BE2C (cell line): ENCODE measurements around the gene PPP1R18.

ENCODE experiments used
- DNase-seq: peaks from one replicate; pipeline ENCODE4 v3.0.0-alpha.2; 2020
- H3K27me3 ChIP-seq: fragments of 250-450 bp; sonication (Bioruptor Pico); 2 replicates; pipeline ENCODE4 v1.5.1; 2020; ENCODE audit warnings: mild to moderate bottlenecking
- H3K36me3 ChIP-seq: fragments of 250-450 bp; sonication (Bioruptor Pico); 2 replicates; pipeline ENCODE4 v1.5.1; 2020; ENCODE audit warnings: mild to moderate bottlenecking
- H3K4me1 ChIP-seq: fragments of 250-450 bp; sonication (Bioruptor Pico); 2 replicates; pipeline ENCODE4 v1.5.1; 2020
- H3K4me3 ChIP-seq: 2 replicates; pipeline ENCODE4 v1.5.1; 2011; ENCODE audit warnings: low read depth, low read length
- H3K9me3 ChIP-seq: fragments of 250-450 bp; sonication (Bioruptor Pico); 2 replicates; pipeline ENCODE4 v1.5.1; 2020
- TF ChIP-seq, protein P1 (sequence below): IDR thresholded peaks from 2 replicates; pipeline ENCODE4 v1.5.1; 2012; ENCODE audit warnings: mild to moderate bottlenecking, low read depth, low read length

The PPP1R18 gene

DNA sequence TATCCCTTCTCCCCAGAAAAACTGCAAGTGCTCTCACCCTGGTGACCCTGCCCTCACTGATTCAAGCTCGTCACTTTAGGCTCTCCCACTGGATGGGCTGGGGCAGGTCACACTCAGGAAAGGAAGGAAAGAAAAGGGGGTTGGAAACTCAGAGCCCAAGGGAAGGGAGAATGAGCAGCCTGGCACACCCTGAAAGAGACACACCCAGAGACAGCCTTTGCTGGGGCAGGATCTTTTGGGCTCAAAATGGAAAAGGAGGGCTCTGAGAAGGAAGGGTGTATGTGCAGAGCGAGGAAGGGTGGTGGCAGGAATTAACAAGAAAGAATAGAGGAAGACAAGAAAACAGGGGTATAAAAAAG lies 2.5 kb downstream of the PPP1R18 start:
- peaks cover 16% of the 10 kb centered on the region for H3K4me1 ChIP-seq
- H3K9me3 ChIP-seq: no peaks in the 10 kb centered on the region
- H3K36me3 ChIP-seq: peaks cover 27% of the 10 kb centered on the region
- H3K4me3 ChIP-seq: peak overlapping the region; percentile 74
- no peak for DNase-seq
- H3K27me3 ChIP-seq: no peaks in the 10 kb centered on the region
- TF ChIP-seq, protein P1, sequence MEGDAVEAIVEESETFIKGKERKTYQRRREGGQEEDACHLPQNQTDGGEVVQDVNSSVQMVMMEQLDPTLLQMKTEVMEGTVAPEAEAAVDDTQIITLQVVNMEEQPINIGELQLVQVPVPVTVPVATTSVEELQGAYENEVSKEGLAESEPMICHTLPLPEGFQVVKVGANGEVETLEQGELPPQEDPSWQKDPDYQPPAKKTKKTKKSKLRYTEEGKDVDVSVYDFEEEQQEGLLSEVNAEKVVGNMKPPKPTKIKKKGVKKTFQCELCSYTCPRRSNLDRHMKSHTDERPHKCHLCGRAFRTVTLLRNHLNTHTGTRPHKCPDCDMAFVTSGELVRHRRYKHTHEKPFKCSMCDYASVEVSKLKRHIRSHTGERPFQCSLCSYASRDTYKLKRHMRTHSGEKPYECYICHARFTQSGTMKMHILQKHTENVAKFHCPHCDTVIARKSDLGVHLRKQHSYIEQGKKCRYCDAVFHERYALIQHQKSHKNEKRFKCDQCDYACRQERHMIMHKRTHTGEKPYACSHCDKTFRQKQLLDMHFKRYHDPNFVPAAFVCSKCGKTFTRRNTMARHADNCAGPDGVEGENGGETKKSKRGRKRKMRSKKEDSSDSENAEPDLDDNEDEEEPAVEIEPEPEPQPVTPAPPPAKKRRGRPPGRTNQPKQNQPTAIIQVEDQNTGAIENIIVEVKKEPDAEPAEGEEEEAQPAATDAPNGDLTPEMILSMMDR: no peak

DNA sequence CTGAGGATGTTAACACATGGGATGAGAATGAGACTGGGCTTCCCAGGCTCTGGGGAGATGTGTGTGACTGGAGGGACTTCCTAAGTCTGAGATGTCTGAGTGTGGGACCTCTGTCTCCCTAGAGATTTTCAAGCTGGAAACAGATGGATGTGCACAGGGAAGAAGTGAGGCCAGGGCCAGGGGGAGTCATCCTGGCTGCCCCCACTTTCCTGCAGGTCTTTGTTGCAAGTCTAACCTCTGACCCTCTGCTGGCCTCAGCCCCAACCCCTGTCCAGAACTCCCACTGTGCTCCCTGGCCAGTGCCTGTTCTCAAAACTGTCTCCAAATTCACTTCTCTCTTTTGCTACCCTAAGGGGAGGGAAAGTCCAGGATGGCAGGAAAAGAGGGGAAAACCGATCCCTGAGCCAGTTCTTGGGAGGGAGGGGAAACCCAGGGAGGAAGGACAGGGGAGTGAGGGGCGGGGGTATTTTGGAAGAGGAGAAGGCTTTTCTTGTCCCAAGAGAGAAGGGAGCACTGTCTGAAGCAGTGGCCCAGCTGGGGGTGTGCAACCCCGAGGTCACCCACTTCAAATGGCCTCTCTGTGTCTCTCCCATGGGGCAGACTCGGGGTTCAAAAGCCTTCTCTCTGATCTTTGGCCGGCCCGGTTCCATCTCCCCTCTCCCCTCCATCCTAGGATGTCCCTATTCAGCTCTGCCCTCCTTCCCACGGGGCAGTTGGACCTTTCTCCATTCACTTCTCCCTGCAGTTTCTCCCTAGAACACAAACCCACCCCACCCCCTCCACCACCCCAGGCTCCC lies 3.1 kb downstream of the PPP1R18 start:
- TF ChIP-seq, protein P1: no peak
- H3K27me3 ChIP-seq: no peaks in the 10 kb centered on the region
- H3K4me3 ChIP-seq: peak overlapping the region; percentile 74
- peaks cover 16% of the 10 kb centered on the region for H3K4me1 ChIP-seq
- H3K36me3 ChIP-seq: peaks cover 32% of the 10 kb centered on the region
- no peaks in the 10 kb centered on the region for H3K9me3 ChIP-seq
- DNase-seq: no peak

DNA sequence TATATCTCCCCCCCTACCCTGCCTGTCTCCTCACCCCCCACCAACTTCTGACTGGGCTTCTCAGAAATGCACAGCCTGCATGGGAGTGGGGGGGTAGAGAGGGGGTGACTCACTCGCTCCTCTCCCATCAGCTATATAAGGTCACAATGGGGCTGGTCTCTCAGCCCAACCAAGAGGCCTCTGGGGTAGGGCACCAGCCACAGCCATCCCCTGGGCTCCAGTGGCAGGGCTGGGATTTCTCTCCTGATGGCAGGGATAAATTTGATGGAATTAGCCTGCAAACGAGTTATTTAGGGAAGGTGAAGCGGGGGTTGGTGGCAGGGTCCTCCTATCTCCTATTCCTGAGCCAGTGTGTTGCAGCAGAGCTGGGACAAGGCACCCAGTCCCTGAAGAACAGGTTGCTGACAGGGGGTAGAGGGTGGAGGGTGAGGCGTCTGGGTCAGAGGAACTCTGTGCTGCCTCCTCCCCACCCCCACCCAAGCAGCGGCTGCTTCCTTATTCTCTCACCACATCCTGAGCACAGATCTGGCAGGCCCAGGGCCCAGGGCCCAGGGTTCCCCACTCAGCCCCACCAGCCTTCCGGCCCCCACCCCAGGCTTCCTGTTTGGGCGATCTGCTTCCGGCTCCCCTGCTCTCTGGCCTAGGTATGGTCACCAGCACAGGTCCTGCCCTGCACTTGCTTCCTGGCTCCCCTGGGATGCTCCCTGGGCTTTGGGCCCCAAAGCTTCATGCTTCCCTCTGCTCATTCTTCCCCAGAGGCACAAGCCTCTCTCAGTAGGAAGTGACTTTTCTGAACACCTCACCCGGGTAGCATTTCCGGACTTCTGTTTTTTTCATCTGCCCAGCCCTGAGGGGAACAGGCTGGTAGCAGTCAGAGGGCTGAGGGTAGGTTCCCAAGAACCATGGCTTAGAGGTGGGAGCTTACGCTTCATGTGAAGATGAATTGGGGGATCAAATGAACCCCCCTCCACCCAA lies 4.0 kb downstream of the PPP1R18 start:
- TF ChIP-seq, protein P1: no peak
- peak; percentile 77 for DNase-seq
- Histone ChIP-seq H3K36me3 (peaks cover 37% of the 10 kb centered on the region), H3K4me1 (peaks cover 11% of the 10 kb centered on the region), H3K27me3 (no peaks in the 10 kb centered on the region), H3K4me3 (peak overlapping the region; percentile 74), H3K9me3 (no peaks in the 10 kb centered on the region)

DNA sequence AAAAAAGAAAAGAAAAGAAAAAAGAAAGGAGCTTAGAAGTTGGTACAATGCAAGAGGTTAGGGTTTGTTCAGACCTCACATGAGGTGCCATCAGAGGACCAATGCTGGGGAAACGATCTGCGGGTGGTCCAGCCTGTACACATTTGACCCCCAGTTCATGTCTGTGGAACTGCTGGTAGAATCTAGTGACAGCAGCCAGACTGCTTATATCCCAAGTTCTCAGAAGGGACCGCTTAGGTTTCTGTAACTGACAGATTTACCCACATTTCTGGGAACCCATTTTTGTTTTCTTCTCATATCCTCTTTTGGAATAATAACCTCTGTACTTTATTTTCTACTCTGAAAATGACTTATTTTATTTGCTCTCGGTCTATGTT lies 4.7 kb downstream of the PPP1R18 start:
- DNase-seq: no peak
- peaks cover 11% of the 10 kb centered on the region for H3K4me1 ChIP-seq
- H3K4me3 ChIP-seq: peak overlapping the region; percentile 74
- TF ChIP-seq, protein P1: no peak
- H3K36me3 ChIP-seq: peaks cover 44% of the 10 kb centered on the region
- no peaks in the 10 kb centered on the region for H3K27me3 ChIP-seq
- no peaks in the 10 kb centered on the region for H3K9me3 ChIP-seq

DNA sequence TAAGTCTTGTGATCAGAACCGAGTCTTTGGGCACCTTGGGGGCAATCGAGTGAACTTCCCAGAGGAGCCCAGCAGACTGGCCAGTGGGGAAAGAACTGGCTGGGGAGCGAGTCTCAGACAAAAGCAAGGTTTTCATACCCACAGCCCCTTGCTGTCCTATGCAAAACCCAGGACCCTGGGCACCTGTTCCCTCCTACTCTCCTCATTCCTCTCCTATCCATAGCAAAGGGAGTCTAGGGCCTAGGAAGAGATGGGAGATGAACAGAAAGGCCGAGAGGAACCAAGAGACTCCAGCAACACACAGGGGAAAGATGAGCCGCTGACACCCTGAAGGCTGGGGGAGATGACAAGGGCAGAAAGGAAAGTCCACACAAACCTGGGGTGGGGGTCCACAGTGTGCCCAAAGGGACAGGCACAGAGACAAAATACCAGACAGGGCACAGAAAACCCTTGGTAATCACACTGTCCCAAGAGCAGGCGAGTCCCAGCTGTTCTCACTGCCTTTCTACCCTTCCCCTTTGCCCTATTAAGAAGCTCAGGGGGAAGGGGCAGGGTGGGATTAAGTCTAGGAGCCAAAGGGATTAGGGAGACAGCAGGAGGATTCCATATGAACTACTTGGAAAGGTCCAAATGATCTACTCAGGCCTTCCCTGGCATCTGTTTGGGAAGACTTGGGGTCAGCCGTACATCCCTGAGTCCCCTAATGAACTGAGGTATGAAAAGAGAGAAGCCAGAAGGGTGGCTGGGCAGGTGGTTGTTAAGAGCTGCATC lies 6.5 kb downstream of the PPP1R18 start:
- no peaks in the 10 kb centered on the region for H3K27me3 ChIP-seq
- H3K4me1 ChIP-seq: peaks cover 7% of the 10 kb centered on the region
- no peaks in the 10 kb centered on the region for H3K9me3 ChIP-seq
- DNase-seq: no peak
- H3K36me3 ChIP-seq: peaks cover 49% of the 10 kb centered on the region
- H3K4me3 ChIP-seq: no peak overlapping the region; the same call in 1 of the 2 replicates
- TF ChIP-seq, protein P1: no peak
